HUES6 (cell line): ENCODE measurements around the gene CACNA1C.

ENCODE experiments used
- H3K27ac ChIP-seq: 2 replicates; pipeline ENCODE4 v1.7.0; 2013; ENCODE audit warnings: low read depth, mild to moderate bottlenecking, low read length, inconsistent platforms
- H3K27me3 ChIP-seq: 2 replicates; pipeline ENCODE4 v1.6.1; 2013; ENCODE audit warnings: low read length; ENCODE audit not compliant: control insufficient read depth, insufficient read depth
- H3K36me3 ChIP-seq: 2 replicates; pipeline ENCODE4 v1.6.1; 2013; ENCODE audit warnings: low read length; ENCODE audit not compliant: control insufficient read depth, insufficient read depth
- H3K4me1 ChIP-seq: 2 replicates; pipeline ENCODE4 v1.6.1; 2013; ENCODE audit warnings: low read length; ENCODE audit not compliant: control insufficient read depth, insufficient read depth
- H3K4me3 ChIP-seq: 2 replicates; pipeline ENCODE4 v1.5.1; 2013; ENCODE audit warnings: low read depth, low read length
- H3K9ac ChIP-seq: one replicate; pipeline ENCODE4 v1.6.1; 2013; ENCODE audit warnings: mild to moderate bottlenecking, low read length
- H3K9me3 ChIP-seq: 2 replicates; pipeline ENCODE4 v1.6.1; 2013; ENCODE audit warnings: low read depth, low read length; ENCODE audit not compliant: control insufficient read depth, insufficient read depth

The CACNA1C gene

GRCh38 chr12:2504577-2504976 is 451.8 kb downstream of the CACNA1C start:
- Histone ChIP-seq H3K9me3 (no peaks in the 10 kb centered on the region), H3K4me3 (no peak overlapping the region), H3K4me1 (peaks cover 8% of the 10 kb centered on the region; the same call in 1 of the 2 replicates), H3K36me3 (no peaks in the 10 kb centered on the region), H3K27ac (no peak overlapping the region), H3K27me3 (no peaks in the 10 kb centered on the region), H3K9ac (no peak overlapping the region)

DNA sequence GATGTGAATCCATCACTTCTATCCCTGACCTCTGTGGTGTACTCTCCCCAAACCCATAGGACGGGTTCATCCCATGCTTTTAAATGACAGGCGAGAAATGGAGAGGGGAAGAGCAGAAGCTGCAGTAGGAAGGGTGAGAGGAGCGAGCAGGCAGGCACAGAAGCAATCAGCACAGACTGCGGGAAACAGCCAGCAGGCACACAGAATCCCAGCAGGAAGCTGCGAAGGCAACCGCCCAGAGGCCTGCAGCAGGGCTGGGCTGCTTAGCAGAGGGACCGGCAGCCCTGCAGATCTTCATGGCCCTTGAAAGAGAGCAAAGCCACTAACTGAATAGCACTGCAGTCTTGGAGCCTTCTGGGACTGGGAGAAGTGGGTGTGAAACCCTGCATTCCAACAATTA is 455.0 kb downstream of the CACNA1C start:
- no peaks in the 10 kb centered on the region for H3K9me3 ChIP-seq
- H3K4me1 ChIP-seq = peaks cover 8% of the 10 kb centered on the region; the same call in 1 of the 2 replicates
- H3K27me3 ChIP-seq = no peaks in the 10 kb centered on the region
- H3K4me3 ChIP-seq = no peak overlapping the region
- H3K9ac ChIP-seq = no peak overlapping the region
- no peaks in the 10 kb centered on the region for H3K36me3 ChIP-seq
- no peak overlapping the region for H3K27ac ChIP-seq

DNA sequence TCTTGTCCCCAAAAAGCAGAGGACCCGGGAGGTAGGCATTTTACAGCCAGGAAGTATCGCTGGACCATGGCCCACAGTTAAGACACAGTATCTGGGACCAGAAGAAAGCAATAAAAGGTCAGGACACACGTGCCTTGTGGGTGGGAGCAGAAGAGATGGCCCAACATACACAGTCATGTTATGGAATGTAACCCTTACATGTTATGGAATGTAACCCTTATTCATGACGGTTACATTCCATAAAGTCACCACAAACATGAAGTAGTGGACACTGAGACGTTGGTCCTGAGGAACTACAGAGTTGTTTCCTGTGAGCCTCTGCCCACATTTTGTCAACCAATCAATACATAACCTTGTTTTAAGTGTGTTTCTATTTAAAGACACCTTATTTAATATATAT is 456.4 kb downstream of the CACNA1C start:
- H3K4me1 ChIP-seq = peaks cover 8% of the 10 kb centered on the region; the same call in 1 of the 2 replicates
- no peaks in the 10 kb centered on the region for H3K36me3 ChIP-seq
- no peak overlapping the region for H3K9ac ChIP-seq
- H3K27ac ChIP-seq = no peak overlapping the region
- no peak overlapping the region for H3K4me3 ChIP-seq
- H3K27me3 ChIP-seq = no peaks in the 10 kb centered on the region
- H3K9me3 ChIP-seq = no peaks in the 10 kb centered on the region

- Histone ChIP-seq H3K27me3 (no peaks in the 10 kb centered on the region), H3K36me3 (no peaks in the 10 kb centered on the region), H3K9ac (no peak overlapping the region), H3K4me3 (no peak overlapping the region), H3K27ac (no peak overlapping the region), H3K4me1 (peaks cover 8% of the 10 kb centered on the region; the same call in 1 of the 2 replicates), H3K9me3 (no peaks in the 10 kb centered on the region)
Measured at GRCh38 chr12:2510045-2510444, 457.3 kb downstream of the CACNA1C start.

- H3K4me3 ChIP-seq = no peak overlapping the region
- no peaks in the 10 kb centered on the region for H3K4me1 ChIP-seq
- no peak overlapping the region for H3K27ac ChIP-seq
- no peaks in the 10 kb centered on the region for H3K9me3 ChIP-seq
- no peak overlapping the region for H3K9ac ChIP-seq
- H3K27me3 ChIP-seq = no peaks in the 10 kb centered on the region; the same call in 1 of the 2 replicates
- no peaks in the 10 kb centered on the region for H3K36me3 ChIP-seq
Measured at GRCh38 chr12:2513141-2514037, 460.6 kb downstream of the CACNA1C start.

GRCh38 chr12:2514038-2514340 is 461.2 kb downstream of the CACNA1C start:
- no peaks in the 10 kb centered on the region for H3K4me1 ChIP-seq
- no peaks in the 10 kb centered on the region for H3K9me3 ChIP-seq
- H3K27me3 ChIP-seq = no peaks in the 10 kb centered on the region; the same call in 1 of the 2 replicates
- no peak overlapping the region for H3K9ac ChIP-seq
- no peak overlapping the region for H3K4me3 ChIP-seq
- no peak overlapping the region for H3K27ac ChIP-seq
- no peaks in the 10 kb centered on the region for H3K36me3 ChIP-seq

GRCh38 chr12:2520722-2521246 is 468.0 kb downstream of the CACNA1C start:
- H3K9ac ChIP-seq = no peak overlapping the region
- H3K36me3 ChIP-seq = no peaks in the 10 kb centered on the region
- H3K27me3 ChIP-seq = peaks cover 11% of the 10 kb centered on the region; the same call in 1 of the 2 replicates
- no peak overlapping the region for H3K27ac ChIP-seq
- no peaks in the 10 kb centered on the region for H3K4me1 ChIP-seq
- peaks cover 3% of the 10 kb centered on the region; the same call in 1 of the 2 replicates for H3K9me3 ChIP-seq
- H3K4me3 ChIP-seq = no peak overlapping the region

DNA sequence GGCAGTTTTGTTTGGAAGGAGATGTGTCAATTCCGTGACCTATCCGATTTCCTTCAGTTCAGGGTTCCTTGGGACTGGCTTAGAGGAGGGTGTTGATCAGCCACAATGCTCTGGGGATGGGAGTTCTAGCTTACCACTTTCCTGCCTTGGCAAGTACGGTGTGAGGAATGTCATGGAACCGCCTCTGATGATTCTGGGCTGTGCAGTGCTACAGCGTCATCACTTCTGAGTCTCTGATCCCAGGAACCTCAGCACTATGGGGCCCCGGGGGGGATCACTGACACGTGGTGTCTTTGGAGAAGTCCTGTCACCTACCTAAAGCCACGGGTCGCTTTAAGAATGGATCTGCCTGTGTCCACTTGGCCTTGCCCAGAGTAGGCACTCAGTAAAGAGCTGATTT is 470.5 kb downstream of the CACNA1C start:
- no peaks in the 10 kb centered on the region for H3K4me1 ChIP-seq
- no peak overlapping the region for H3K4me3 ChIP-seq
- peaks cover 11% of the 10 kb centered on the region; the same call in 1 of the 2 replicates for H3K27me3 ChIP-seq
- no peak overlapping the region for H3K27ac ChIP-seq
- peaks cover 3% of the 10 kb centered on the region; the same call in 1 of the 2 replicates for H3K9me3 ChIP-seq
- no peak overlapping the region for H3K9ac ChIP-seq
- no peaks in the 10 kb centered on the region for H3K36me3 ChIP-seq

GRCh38 chr12:2523844-2524243 is 471.1 kb downstream of the CACNA1C start:
- Histone ChIP-seq H3K9me3 (peaks cover 3% of the 10 kb centered on the region; the same call in 1 of the 2 replicates), H3K9ac (no peak overlapping the region), H3K36me3 (no peaks in the 10 kb centered on the region), H3K4me1 (no peaks in the 10 kb centered on the region), H3K27me3 (peaks cover 11% of the 10 kb centered on the region; the same call in 1 of the 2 replicates), H3K4me3 (no peak overlapping the region), H3K27ac (no peak overlapping the region)

GRCh38 chr12:2526371-2526770 is 473.6 kb downstream of the CACNA1C start:
- peaks cover 5% of the 10 kb centered on the region; the same call in 1 of the 2 replicates for H3K27me3 ChIP-seq
- no peak overlapping the region for H3K27ac ChIP-seq
- no peak overlapping the region for H3K4me3 ChIP-seq
- H3K9me3 ChIP-seq = no peaks in the 10 kb centered on the region
- peaks cover 6% of the 10 kb centered on the region; the same call in 1 of the 2 replicates for H3K4me1 ChIP-seq
- no peak overlapping the region for H3K9ac ChIP-seq
- no peaks in the 10 kb centered on the region for H3K36me3 ChIP-seq

GRCh38 chr12:2528001-2528400 is 475.2 kb downstream of the CACNA1C start:
- H3K4me1 ChIP-seq = peaks cover 15% of the 10 kb centered on the region; the same call in 1 of the 2 replicates
- H3K9ac ChIP-seq = no peak overlapping the region
- no peaks in the 10 kb centered on the region for H3K36me3 ChIP-seq
- no peak overlapping the region for H3K4me3 ChIP-seq
- H3K27ac ChIP-seq = no peak overlapping the region
- no peaks in the 10 kb centered on the region for H3K9me3 ChIP-seq
- H3K27me3 ChIP-seq = peaks cover 9% of the 10 kb centered on the region; the same call in 1 of the 2 replicates
